Esophagus squamous epithelium (tissue), 5 donors: ENCODE results near the gene ALKBH5. TPM values are rescaled to one million over a fixed set of nuclear protein-coding genes. Genes with fewer than 3 reads are reported as not detected.

Experiments used
- DNase-seq: peaks from one replicate; lab custom pipeline; 2025; lab: John Stamatoyannopoulos, UW
- H3K27ac ChIP-seq, 4 donors: fragments of 200-600 bp; sonication (generic); one replicate each; pipeline ENCODE4 v1.5.1; 2016 to 2019; ENCODE audit warnings: mild to moderate bottlenecking in 1 of 4
- H3K27me3 ChIP-seq, 4 donors: fragments of 200-600 bp; sonication (generic); 1 replicate in 3 of 4; 2 replicates in 1 of 4; pipeline versions ENCODE4 v1.5.1 to v1.6.0; 2017 to 2021; ENCODE audit warnings: antibody characterized with exemption in 1 of 4
- H3K36me3 ChIP-seq, 3 donors: fragments of 200-600 bp; sonication (generic); one replicate each; pipeline ENCODE4 v1.5.1; 2016 to 2019
- H3K4me1 ChIP-seq, 3 donors: fragments of 200-600 bp; sonication (generic); one replicate each; pipeline ENCODE4 v1.5.1; 2017 to 2019
- H3K4me3 ChIP-seq, 4 donors: fragments of 200-600 bp; sonication (generic); 1 replicate in 3 of 4; 2 replicates in 1 of 4; pipeline ENCODE4 v1.5.1; 2016 to 2019; ENCODE audit warnings: mild to moderate bottlenecking in 2 of 4, moderate library complexity in 1 of 4
- H3K9me3 ChIP-seq, 3 donors: fragments of 200-600 bp; sonication (generic); one replicate each; pipeline ENCODE4 v1.5.1; 2016 to 2019
- POLR2A ChIP-seq, 4 donors: fragments of 450-650 bp; IDR thresholded peaks; one replicate each; pipeline ENCODE4 v1.6.1; 2017; ENCODE audit warnings: antibody characterized with exemption in 4 of 4, mild to moderate bottlenecking in 4 of 4, moderate library complexity in 3 of 4
- WGBS, 2 donors: methylation state at CpG; one replicate each; pipeline ENCODE4 v1.1.5; 2018; 5-methylcytosine and 5-hydroxymethylcytosine counted together
- intact Hi-C: fragments of 100-400 bp; cut with DNase I; formaldehyde crosslinking; loops from one replicate; pipeline ENCODE4 v1.15.0; 2022
- total RNA-seq, 4 donors: library from RNA; depleted of rRNA; stranded (reverse); fragments of >200 nt; gene quantifications; one replicate each; pipeline ENCODE4 v1.1.0, GENCODE V29; 2016
- TF ChIP-seq, protein P1 (sequence below), 6 experiments: fragments of 450-650 bp in 4 of 6; fragments of 200-600 bp in 2 of 6; sonication (generic) in 2 of 6; IDR thresholded peaks; one replicate each; pipeline ENCODE4 v1.5.1; 2016 to 2019; ENCODE audit warnings: antibody characterized with exemption in 6 of 6, mild to moderate bottlenecking in 4 of 6, moderate library complexity in 4 of 6
- donor health status: DM: yes; HTN: yes; CAD: no.

The ALKBH5 gene
- total RNA-seq, 4 donors from 2014 or later: 55.8 to 58.9 (median 56.9) TPM

DNA sequence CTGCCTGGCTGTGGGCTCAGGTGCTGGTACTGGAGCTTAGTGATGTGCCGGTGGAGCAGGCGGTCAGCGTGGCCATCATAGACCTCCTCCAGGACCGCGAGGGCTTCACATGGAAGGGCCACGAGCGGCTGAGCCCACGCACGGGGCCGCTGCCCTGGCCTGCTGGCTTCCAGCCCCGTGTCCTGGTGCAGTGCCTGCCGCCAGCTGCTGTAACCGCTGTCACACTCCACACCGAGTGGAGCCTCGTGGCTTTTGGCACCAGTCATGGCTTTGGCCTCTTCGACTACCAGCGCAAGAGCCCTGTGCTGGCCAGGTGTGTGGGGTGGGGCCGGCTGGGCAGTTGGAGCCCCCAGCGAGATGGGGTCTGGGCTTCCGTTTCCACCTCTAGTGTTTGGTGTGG, 53.8 kb downstream of the ALKBH5 start:
- Histone ChIP-seq H3K4me1 (peaks cover 0 to 29% (median 9%) of the 10 kb centered on the region in 3 donors), H3K4me3 (no peak overlapping the region), H3K27ac (no peak overlapping the region), H3K9me3 (no peaks in the 10 kb centered on the region), H3K36me3 (peaks cover 16 to 98% (median 30%) of the 10 kb centered on the region in 3 donors), H3K27me3 (no peaks in the 10 kb centered on the region)
- WGBS, 2 donors: 91% methylated on average over 13 of the region's 20 CpGs; no CpG with 5 or more reads in 1 of the 2 donors
- TF ChIP-seq, protein P1, sequence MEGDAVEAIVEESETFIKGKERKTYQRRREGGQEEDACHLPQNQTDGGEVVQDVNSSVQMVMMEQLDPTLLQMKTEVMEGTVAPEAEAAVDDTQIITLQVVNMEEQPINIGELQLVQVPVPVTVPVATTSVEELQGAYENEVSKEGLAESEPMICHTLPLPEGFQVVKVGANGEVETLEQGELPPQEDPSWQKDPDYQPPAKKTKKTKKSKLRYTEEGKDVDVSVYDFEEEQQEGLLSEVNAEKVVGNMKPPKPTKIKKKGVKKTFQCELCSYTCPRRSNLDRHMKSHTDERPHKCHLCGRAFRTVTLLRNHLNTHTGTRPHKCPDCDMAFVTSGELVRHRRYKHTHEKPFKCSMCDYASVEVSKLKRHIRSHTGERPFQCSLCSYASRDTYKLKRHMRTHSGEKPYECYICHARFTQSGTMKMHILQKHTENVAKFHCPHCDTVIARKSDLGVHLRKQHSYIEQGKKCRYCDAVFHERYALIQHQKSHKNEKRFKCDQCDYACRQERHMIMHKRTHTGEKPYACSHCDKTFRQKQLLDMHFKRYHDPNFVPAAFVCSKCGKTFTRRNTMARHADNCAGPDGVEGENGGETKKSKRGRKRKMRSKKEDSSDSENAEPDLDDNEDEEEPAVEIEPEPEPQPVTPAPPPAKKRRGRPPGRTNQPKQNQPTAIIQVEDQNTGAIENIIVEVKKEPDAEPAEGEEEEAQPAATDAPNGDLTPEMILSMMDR (IDR thresholded peaks at IDR 0.05): no peak
- TF ChIP-seq POLR2A (IDR thresholded peaks at IDR 0.05): no peak
- intact Hi-C loops: no loop called here
- DNase-seq: no peak

DNA sequence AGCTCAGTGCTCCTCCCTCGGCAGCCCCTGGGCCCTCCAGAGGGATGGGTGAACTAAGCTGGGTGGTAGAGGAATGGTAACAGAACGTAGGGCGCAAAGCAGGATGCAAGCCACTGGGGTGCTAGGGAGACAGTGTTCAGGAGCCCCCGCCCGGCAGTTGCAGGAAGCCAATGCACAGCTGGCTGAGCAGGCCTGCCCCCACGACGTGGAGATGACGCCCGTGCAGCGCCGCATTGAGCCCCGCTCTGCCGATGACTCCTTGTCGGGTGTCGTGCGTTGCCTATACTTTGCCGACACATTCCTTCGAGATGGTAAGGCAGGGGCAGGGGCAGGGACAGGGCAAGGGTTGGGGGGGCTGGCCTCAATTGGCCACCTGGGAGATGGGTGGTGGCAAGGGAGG, 54.7 kb downstream of the ALKBH5 start:
- no peaks in the 10 kb centered on the region for H3K9me3 ChIP-seq
- H3K4me3 ChIP-seq: no peak overlapping the region
- TF ChIP-seq POLR2A (IDR thresholded peaks at IDR 0.05): no peak
- TF ChIP-seq, protein P1 (IDR thresholded peaks at IDR 0.05): no peak
- intact Hi-C loops: no loop called here
- H3K4me1 ChIP-seq: peaks cover 0 to 37% (median 9%) of the 10 kb centered on the region in 3 donors
- peaks cover 16 to 98% (median 30%) of the 10 kb centered on the region in 3 donors for H3K36me3 ChIP-seq
- no peak overlapping the region for H3K27ac ChIP-seq
- no peak for DNase-seq
- WGBS, 2 donors: 95 to 100% methylated on average over 3 to 17 of the region's 18 CpGs
- H3K27me3 ChIP-seq: no peaks in the 10 kb centered on the region

DNA sequence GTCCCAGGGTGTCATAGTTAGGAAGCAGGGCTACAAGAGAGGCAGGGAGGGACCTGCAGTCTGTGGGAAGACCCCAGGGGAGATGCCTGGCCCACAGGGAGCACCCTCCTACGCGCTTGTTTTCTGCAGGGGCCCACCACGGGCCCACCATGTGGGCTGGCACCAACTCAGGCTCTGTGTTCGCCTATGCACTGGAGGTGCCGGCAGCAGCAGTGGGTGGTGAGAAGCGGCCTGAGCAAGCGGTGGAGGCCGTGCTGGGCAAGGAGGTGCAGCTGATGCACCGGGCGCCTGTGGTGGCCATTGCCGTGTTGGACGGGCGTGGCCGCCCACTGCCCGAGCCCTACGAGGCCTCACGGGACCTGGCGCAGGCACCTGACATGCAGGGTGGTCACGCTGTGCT, 56.8 kb downstream of the ALKBH5 start:
- Histone ChIP-seq H3K36me3 (peaks cover 13 to 98% (median 18%) of the 10 kb centered on the region in 3 donors), H3K9me3 (no peaks in the 10 kb centered on the region), H3K27ac (no peak overlapping the region), H3K27me3 (no peaks in the 10 kb centered on the region), H3K4me1 (peaks cover 0 to 43% (median 4%) of the 10 kb centered on the region in 3 donors), H3K4me3 (no peak overlapping the region)
- no peak for DNase-seq
- 79% methylated on average over 5 of the region's 19 CpGs; no CpG with 5 or more reads in 1 of the 2 donors for WGBS, 2 donors
- intact Hi-C loops: no loop called here
- TF ChIP-seq, protein P1 (IDR thresholded peaks at IDR 0.05): no peak
- TF ChIP-seq POLR2A (IDR thresholded peaks at IDR 0.05): no peak

DNA sequence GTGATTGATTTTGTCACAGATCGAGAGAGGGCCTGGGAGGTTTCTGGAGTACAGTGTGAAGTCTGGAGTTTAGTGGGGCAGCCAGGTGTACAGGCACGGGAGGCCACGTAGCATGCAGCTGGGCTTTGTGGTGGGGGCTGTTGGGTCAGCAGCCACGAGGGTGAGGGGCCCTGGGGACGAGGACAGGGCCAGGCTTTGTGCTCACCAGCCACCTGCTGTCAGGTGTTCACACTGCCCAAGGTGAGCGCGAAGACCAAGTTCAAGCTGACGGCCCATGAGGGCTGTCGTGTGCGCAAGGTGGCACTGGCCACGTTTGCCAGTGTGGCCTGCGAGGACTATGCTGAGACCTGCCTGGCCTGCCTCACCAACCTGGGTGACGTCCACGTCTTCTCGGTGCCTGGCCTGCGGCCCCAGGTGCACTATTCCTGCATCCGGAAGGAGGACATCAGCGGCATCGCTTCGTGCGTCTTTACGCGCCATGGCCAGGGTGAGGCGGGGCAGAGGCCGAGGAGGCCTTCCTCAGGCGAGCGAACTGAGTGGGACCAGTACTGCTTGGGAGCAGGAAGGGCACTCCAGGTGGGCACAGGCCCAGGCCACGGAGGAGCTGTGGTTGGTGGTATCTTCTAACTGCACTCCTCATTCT, 57.7 kb downstream of the ALKBH5 start:
- Histone ChIP-seq H3K9me3 (no peaks in the 10 kb centered on the region), H3K36me3 (peaks cover 19 to 100% (median 25%) of the 10 kb centered on the region in 3 donors), H3K4me3 (no peak overlapping the region), H3K4me1 (peaks cover 2 to 43% (median 5%) of the 10 kb centered on the region in 3 donors), H3K27me3 (no peaks in the 10 kb centered on the region), H3K27ac (no peak overlapping the region)
- DNase-seq: no peak
- TF ChIP-seq, protein P1 (IDR thresholded peaks at IDR 0.05): no peak
- no peak for TF ChIP-seq POLR2A (IDR thresholded peaks at IDR 0.05)
- WGBS, 2 donors: 69 to 80% methylated on average over 1 to 2 of the region's 28 CpGs
- intact Hi-C loops: no loop called here

DNA sequence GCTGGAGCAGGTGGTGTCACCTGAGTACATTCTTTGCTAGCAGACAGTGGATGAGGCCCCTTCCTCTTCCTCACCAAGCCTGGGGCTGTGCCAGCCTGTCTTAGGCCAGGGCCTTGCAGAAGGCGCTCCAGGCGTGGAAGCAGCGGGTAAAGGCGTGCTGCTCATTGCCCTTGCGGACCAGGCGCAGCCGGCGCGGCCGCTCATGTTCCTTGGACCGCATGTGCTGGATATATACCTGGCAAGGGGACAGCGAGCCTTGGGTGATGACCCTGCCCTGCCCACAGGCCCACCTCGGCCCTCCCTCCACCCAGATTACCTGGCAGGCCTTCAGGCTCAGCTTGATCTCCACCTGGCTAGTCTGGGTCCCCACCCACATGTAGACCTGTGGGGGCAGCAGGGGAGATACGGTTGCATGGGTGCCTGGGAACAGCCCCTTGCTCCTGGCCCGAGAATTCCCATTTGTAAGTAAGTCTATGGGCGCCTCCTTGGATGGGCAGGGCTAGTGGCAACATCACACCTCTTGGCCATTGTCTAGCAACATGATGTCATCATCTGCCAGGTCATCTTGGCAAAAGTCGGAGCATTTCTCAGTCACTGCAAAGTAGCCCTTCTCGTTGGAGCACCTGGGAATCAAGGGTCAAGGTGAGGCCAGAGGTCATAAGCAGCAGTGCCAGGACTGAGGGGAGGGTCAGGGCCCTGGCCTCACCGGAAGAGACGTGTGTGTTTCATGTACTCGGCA, 61.6 kb downstream of the ALKBH5 start:
- Histone ChIP-seq H3K27ac (peak overlapping the region in 2 of 4 donors; percentile 39 to 81), H3K9me3 (no peaks in the 10 kb centered on the region), H3K4me1 (peaks cover 20 to 74% (median 24%) of the 10 kb centered on the region in 3 donors), H3K36me3 (peaks cover 15 to 98% (median 18%) of the 10 kb centered on the region in 3 donors), H3K4me3 (no peak overlapping the region), H3K27me3 (no peaks in the 10 kb centered on the region)
- intact Hi-C loops: no loop called here
- no peak for DNase-seq
- 86% methylated on average over 8 of the region's 21 CpGs; no CpG with 5 or more reads in 1 of the 2 donors for WGBS, 2 donors
- TF ChIP-seq, protein P1 (IDR thresholded peaks at IDR 0.05): no peak
- no peak for TF ChIP-seq POLR2A (IDR thresholded peaks at IDR 0.05)
